ENCODE data around the gene STPG4. TPM values are rescaled to one million over a fixed set of nuclear protein-coding genes. Genes with fewer than 3 reads are reported as not detected.
A peak's percentile ranks its signal among the peaks of the same experiment; 100 is the strongest.

STPG4 gene
- total RNA-seq, 2 donors from 2014 or later, result 0.15 to 0.42 TPM

DNA sequence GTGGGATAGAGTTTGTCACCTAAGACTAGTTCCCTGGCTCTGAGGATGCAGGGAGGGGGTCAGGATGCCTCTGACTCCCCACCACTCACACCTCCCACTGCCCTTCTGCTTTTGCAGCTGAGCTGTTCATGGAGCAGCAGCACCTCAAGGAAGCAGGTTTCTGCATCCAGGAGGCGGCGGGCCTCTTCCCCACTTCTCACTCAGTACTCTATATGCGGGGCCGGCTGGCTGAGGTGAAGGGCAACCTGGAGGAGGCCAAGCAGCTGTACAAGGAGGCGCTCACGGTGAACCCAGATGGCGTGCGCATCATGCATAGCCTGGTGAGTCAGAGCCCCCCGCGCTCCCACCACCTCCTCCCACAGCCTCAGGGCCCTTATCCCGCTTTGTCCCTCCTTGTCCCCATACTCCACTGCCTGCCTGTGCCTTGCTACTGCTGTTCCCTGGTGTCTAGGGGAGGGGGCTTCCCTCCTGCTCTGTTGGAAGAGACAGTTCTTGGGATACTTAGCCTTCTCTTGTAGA lies 94.4 kb downstream of the STPG4 start:
- Histone ChIP-seq H3K27ac (ENCODE audit: low read depth, low read length) (no peak overlapping the region), H3K9ac (ENCODE audit: extremely low read depth, low read length, poor library complexity, severe bottlenecking) (no peak overlapping the region), H3K27me3 (ENCODE audit: control insufficient read depth, insufficient read depth, low read length, poor library complexity, severe bottlenecking) (no peaks in the 10 kb centered on the region), H3K4me1 (ENCODE audit: control insufficient read depth, insufficient read depth, low read length) (peaks cover 4% of the 10 kb centered on the region), H3K4me3 (ENCODE audit: low read length) (no peak overlapping the region), H3K9me3 (ENCODE audit: control insufficient read depth, low read length) (no peaks in the 10 kb centered on the region), H3K36me3 (ENCODE audit: control insufficient read depth, insufficient read depth, low read length) (no peaks in the 10 kb centered on the region)
- Mint-ChIP-seq H3K4me3 (no peak overlapping the region), H3K27ac (no peak overlapping the region), H3K36me3 (ENCODE audit: low read depth) (no peaks in the 10 kb centered on the region), H3K9me3 (no peaks in the 10 kb centered on the region), H3K27me3 (ENCODE audit: insufficient read depth) (no peaks in the 10 kb centered on the region), H3K4me1 (peaks cover 35% of the 10 kb centered on the region)
- WGBS, 2 experiments (ENCODE audit: insufficient coverage in 1 of 2, insufficient read length in 1 of 2), result 96 to 100% methylated on average over 2 to 11 of the region's 11 CpGs
- no peak for TF ChIP-seq CTCF (conservative IDR thresholded peaks at IDR 0.05)
- no peak for DNase-seq

DNA sequence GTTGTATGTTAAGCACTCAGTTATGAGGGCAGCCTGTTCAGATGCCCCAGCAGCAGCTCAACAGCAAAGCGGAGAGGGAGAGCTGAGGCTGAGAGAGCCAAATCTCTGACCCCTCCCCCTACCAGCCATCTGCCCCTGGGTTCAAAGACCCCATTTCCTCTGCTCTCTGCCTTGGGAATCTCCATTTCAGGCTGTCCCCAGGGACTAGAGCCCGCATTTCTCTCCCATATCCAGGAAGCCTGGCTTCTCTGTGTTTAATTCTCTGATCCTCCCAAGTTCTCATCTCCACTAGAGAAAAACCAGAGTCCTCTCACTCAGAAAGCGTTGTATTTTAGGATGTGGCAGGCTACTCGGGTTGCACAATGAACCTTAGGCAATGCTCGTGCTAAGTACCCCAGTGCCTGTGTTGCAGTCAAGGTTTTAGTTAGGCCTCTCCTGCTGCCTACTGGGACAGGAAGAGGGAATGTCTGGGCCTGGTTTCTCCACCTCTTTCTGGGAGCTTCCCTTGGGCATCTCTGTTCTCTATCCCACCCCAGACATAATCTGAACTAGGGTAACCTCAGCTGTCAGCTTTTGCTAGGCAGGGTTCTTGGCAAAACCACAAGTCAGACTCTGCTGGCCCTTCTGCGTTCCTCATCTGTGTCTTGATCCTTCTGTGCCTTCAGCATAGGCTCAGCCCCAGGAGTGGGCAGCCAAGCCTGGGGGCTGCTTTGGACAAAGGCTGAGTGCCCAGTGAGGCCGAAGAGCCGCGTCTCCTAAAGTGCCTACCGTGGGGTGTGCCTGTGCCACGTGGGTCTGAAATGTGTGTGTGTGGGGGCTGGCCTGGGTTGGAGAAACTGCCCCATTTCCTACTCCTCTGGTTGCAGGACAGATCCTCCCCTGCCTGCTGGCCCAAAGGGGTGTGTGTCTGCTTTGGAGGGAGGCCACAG lies 96.8 kb downstream of the STPG4 start:
- no peak for DNase-seq
- 89 to 95% methylated on average over 5 to 11 of the region's 11 CpGs for WGBS, 2 experiments (ENCODE audit: insufficient coverage in 1 of 2, insufficient read length in 1 of 2)
- Mint-ChIP-seq H3K36me3 (ENCODE audit: low read depth) (no peaks in the 10 kb centered on the region), H3K4me1 (peaks cover 22% of the 10 kb centered on the region), H3K4me3 (no peak overlapping the region), H3K9me3 (no peaks in the 10 kb centered on the region), H3K27ac (no peak overlapping the region), H3K27me3 (ENCODE audit: insufficient read depth) (no peaks in the 10 kb centered on the region)
- Histone ChIP-seq H3K36me3 (ENCODE audit: control insufficient read depth, insufficient read depth, low read length) (no peaks in the 10 kb centered on the region), H3K27ac (ENCODE audit: low read depth, low read length) (peak overlapping the region; percentile 44), H3K4me1 (ENCODE audit: control insufficient read depth, insufficient read depth, low read length) (no peaks in the 10 kb centered on the region), H3K9me3 (ENCODE audit: control insufficient read depth, low read length) (no peaks in the 10 kb centered on the region), H3K27me3 (ENCODE audit: control insufficient read depth, insufficient read depth, low read length, poor library complexity, severe bottlenecking) (no peaks in the 10 kb centered on the region), H3K9ac (ENCODE audit: extremely low read depth, low read length, poor library complexity, severe bottlenecking) (no peak overlapping the region), H3K4me3 (ENCODE audit: low read length) (no peak overlapping the region)
- TF ChIP-seq CTCF (conservative IDR thresholded peaks at IDR 0.05), result no peak

- Mint-ChIP-seq H3K4me1 (peaks cover 19% of the 10 kb centered on the region), H3K9me3 (no peaks in the 10 kb centered on the region), H3K27ac (no peak overlapping the region), H3K27me3 (ENCODE audit: insufficient read depth) (no peaks in the 10 kb centered on the region), H3K4me3 (no peak overlapping the region), H3K36me3 (ENCODE audit: low read depth) (no peaks in the 10 kb centered on the region)
- H3K36me3 ChIP-seq (ENCODE audit: control insufficient read depth, insufficient read depth, low read length), result no peaks in the 10 kb centered on the region
- WGBS, 2 experiments (ENCODE audit: insufficient coverage in 1 of 2, insufficient read length in 1 of 2), result 89 to 100% methylated on average over 2 of the region's 2 CpGs
- no peaks in the 10 kb centered on the region for H3K4me1 ChIP-seq (ENCODE audit: control insufficient read depth, insufficient read depth, low read length)
- no peak overlapping the region for H3K9ac ChIP-seq (ENCODE audit: extremely low read depth, low read length, poor library complexity, severe bottlenecking)
- no peak overlapping the region for H3K4me3 ChIP-seq (ENCODE audit: low read length)
- TF ChIP-seq CTCF (conservative IDR thresholded peaks at IDR 0.05), result no peak
- no peak overlapping the region for H3K27ac ChIP-seq (ENCODE audit: low read depth, low read length)
- H3K27me3 ChIP-seq (ENCODE audit: control insufficient read depth, insufficient read depth, low read length, poor library complexity, severe bottlenecking), result no peaks in the 10 kb centered on the region
- H3K9me3 ChIP-seq (ENCODE audit: control insufficient read depth, low read length), result no peaks in the 10 kb centered on the region
- DNase-seq, result no peak
Measured at GRCh38 chr2:47057687-47058002, 97.5 kb downstream of the STPG4 start.
